ENCODE data around the gene DSCAML1. TPM values are rescaled to one million over a fixed set of nuclear protein-coding genes. Genes with fewer than 3 reads are reported as not detected.

The DSCAML1 gene
- total and polyA plus RNA-seq, 9 of the 15 experiments (the other 6 are each of a cell fraction or from before 2014, with no cell fraction given): not detected

DNA sequence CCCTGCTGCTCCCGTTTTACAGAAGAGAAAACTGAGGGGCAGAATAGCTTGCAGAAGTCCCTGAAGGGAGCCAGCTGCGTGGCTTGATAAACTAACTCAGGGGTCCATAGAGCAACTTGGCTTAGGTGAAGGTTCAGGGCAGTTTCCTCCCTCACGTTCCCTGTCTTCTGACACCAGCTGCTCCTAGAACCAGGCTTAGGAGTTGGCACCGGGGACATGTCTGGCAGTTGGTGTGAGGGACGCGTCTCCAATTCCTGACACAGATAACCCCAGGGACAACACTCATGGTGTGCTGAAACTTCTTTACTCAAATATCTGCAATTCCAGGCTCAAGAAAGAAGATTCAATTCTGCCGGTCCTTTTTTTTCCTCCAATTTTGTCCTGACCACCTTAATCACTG is 85.7 kb downstream of the DSCAML1 start:
- no peak for ATAC-seq
- Histone ChIP-seq H3K4me1 (replicated peaks in 1 of 2; ENCODE audit: control insufficient read depth in 2 of 2, insufficient read depth in 2 of 2, low read length in 2 of 2) (no peaks in the 10 kb centered on the region), H2AFZ (ENCODE audit: low read depth, low read length) (no peak overlapping the region), H3K36me3 (ENCODE audit: control insufficient read depth, insufficient read depth, low read length) (no peaks in the 10 kb centered on the region), H3K27me3 (ENCODE audit: control insufficient read depth in 2 of 2, insufficient read depth in 2 of 2, low read length in 2 of 2) (peaks cover 39 to 77% of the 10 kb centered on the region in 2 experiments), H3K27ac (ENCODE audit: extremely low read depth, low read depth, low read length) (no peak overlapping the region), H3K9me3 (replicated peaks; ENCODE audit: control insufficient read depth, insufficient read depth, low read depth, low read length) (no peaks in the 10 kb centered on the region), H3K4me2 (ENCODE audit: insufficient read depth, low read length) (no peak overlapping the region), H3K79me2 (ENCODE audit: control insufficient read depth, insufficient read depth, low read length) (no peaks in the 10 kb centered on the region), H3K9ac (ENCODE audit: insufficient read depth in 1 of 2, low read depth in 2 of 2, low read length in 2 of 2) (no peak overlapping the region), H3K4me3 (no peak overlapping the region), H3K9me1 (ENCODE audit: control insufficient read depth, insufficient read depth, low read length) (no peaks in the 10 kb centered on the region), H4K20me1 (replicated peaks; ENCODE audit: control insufficient read depth, insufficient read depth, low read length) (no peaks in the 10 kb centered on the region)
- CTCF ChIA-PET (ENCODE audit: low intra/inter-chr PET ratio): no interaction called here
- in situ Hi-C loops (cut with MboI) (no loop called here), intact Hi-C loops (cut with micrococcal nuclease) (no loop called here)
- POLR2A ChIA-PET: interaction anchor here (0.6 kb wide), 1 partner anchor 479 kb away, joined by 3 read pairs; the partner anchor contains the start of gene RNF214
- BruUV-seq (replicated peaks): no TSS peak
- FAIRE-seq: no peak
- no peak for DNase-seq (ENCODE audit: extremely low read depth in 1 of 4, low spot score in 3 of 4)
- 0% methylated on average over 7 of the region's 7 CpGs for WGBS (ENCODE audit: insufficient coverage, low coverage, missing lambda C conversion rate)
- TF ChIP-seq, protein P1, sequence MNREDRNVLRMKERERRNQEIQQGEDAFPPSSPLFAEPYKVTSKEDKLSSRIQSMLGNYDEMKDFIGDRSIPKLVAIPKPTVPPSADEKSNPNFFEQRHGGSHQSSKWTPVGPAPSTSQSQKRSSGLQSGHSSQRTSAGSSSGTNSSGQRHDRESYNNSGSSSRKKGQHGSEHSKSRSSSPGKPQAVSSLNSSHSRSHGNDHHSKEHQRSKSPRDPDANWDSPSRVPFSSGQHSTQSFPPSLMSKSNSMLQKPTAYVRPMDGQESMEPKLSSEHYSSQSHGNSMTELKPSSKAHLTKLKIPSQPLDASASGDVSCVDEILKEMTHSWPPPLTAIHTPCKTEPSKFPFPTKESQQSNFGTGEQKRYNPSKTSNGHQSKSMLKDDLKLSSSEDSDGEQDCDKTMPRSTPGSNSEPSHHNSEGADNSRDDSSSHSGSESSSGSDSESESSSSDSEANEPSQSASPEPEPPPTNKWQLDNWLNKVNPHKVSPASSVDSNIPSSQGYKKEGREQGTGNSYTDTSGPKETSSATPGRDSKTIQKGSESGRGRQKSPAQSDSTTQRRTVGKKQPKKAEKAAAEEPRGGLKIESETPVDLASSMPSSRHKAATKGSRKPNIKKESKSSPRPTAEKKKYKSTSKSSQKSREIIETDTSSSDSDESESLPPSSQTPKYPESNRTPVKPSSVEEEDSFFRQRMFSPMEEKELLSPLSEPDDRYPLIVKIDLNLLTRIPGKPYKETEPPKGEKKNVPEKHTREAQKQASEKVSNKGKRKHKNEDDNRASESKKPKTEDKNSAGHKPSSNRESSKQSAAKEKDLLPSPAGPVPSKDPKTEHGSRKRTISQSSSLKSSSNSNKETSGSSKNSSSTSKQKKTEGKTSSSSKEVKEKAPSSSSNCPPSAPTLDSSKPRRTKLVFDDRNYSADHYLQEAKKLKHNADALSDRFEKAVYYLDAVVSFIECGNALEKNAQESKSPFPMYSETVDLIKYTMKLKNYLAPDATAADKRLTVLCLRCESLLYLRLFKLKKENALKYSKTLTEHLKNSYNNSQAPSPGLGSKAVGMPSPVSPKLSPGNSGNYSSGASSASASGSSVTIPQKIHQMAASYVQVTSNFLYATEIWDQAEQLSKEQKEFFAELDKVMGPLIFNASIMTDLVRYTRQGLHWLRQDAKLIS (CRISPR knock-in tag; IDR thresholded peaks at IDR 0.05): no peak
- TF ChIP-seq RB1 (IDR thresholded peaks at IDR 0.05; ENCODE audit: low read depth) (no peak), DPF2 (IDR thresholded peaks at IDR 0.05) (no peak)
- TF ChIP-seq, protein P2, sequence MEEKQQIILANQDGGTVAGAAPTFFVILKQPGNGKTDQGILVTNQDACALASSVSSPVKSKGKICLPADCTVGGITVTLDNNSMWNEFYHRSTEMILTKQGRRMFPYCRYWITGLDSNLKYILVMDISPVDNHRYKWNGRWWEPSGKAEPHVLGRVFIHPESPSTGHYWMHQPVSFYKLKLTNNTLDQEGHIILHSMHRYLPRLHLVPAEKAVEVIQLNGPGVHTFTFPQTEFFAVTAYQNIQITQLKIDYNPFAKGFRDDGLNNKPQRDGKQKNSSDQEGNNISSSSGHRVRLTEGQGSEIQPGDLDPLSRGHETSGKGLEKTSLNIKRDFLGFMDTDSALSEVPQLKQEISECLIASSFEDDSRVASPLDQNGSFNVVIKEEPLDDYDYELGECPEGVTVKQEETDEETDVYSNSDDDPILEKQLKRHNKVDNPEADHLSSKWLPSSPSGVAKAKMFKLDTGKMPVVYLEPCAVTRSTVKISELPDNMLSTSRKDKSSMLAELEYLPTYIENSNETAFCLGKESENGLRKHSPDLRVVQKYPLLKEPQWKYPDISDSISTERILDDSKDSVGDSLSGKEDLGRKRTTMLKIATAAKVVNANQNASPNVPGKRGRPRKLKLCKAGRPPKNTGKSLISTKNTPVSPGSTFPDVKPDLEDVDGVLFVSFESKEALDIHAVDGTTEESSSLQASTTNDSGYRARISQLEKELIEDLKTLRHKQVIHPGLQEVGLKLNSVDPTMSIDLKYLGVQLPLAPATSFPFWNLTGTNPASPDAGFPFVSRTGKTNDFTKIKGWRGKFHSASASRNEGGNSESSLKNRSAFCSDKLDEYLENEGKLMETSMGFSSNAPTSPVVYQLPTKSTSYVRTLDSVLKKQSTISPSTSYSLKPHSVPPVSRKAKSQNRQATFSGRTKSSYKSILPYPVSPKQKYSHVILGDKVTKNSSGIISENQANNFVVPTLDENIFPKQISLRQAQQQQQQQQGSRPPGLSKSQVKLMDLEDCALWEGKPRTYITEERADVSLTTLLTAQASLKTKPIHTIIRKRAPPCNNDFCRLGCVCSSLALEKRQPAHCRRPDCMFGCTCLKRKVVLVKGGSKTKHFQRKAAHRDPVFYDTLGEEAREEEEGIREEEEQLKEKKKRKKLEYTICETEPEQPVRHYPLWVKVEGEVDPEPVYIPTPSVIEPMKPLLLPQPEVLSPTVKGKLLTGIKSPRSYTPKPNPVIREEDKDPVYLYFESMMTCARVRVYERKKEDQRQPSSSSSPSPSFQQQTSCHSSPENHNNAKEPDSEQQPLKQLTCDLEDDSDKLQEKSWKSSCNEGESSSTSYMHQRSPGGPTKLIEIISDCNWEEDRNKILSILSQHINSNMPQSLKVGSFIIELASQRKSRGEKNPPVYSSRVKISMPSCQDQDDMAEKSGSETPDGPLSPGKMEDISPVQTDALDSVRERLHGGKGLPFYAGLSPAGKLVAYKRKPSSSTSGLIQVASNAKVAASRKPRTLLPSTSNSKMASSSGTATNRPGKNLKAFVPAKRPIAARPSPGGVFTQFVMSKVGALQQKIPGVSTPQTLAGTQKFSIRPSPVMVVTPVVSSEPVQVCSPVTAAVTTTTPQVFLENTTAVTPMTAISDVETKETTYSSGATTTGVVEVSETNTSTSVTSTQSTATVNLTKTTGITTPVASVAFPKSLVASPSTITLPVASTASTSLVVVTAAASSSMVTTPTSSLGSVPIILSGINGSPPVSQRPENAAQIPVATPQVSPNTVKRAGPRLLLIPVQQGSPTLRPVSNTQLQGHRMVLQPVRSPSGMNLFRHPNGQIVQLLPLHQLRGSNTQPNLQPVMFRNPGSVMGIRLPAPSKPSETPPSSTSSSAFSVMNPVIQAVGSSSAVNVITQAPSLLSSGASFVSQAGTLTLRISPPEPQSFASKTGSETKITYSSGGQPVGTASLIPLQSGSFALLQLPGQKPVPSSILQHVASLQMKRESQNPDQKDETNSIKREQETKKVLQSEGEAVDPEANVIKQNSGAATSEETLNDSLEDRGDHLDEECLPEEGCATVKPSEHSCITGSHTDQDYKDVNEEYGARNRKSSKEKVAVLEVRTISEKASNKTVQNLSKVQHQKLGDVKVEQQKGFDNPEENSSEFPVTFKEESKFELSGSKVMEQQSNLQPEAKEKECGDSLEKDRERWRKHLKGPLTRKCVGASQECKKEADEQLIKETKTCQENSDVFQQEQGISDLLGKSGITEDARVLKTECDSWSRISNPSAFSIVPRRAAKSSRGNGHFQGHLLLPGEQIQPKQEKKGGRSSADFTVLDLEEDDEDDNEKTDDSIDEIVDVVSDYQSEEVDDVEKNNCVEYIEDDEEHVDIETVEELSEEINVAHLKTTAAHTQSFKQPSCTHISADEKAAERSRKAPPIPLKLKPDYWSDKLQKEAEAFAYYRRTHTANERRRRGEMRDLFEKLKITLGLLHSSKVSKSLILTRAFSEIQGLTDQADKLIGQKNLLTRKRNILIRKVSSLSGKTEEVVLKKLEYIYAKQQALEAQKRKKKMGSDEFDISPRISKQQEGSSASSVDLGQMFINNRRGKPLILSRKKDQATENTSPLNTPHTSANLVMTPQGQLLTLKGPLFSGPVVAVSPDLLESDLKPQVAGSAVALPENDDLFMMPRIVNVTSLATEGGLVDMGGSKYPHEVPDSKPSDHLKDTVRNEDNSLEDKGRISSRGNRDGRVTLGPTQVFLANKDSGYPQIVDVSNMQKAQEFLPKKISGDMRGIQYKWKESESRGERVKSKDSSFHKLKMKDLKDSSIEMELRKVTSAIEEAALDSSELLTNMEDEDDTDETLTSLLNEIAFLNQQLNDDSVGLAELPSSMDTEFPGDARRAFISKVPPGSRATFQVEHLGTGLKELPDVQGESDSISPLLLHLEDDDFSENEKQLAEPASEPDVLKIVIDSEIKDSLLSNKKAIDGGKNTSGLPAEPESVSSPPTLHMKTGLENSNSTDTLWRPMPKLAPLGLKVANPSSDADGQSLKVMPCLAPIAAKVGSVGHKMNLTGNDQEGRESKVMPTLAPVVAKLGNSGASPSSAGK (IDR thresholded peaks at IDR 0.05): no peak

Data from K562 (cell line).